T follicular helper cell (primary cell): ENCODE data around the gene PATZ1.

ENCODE experiments used
- DNase-seq: peaks from one replicate; pipeline ENCODE4 v3.0.0-alpha.2; 2020; ENCODE audit warnings: low read depth

PATZ1 gene

GRCh38 chr22:31282748-31283468 lies 63.2 kb downstream of the PATZ1 start:
- no peak for DNase-seq

- DNase-seq = no peak
Observed at GRCh38 chr22:31281733-31282132, 64.4 kb downstream of the PATZ1 start.

- DNase-seq = no peak
Observed at GRCh38 chr22:31279821-31280505, 66.2 kb downstream of the PATZ1 start.

GRCh38 chr22:31279327-31279669 lies 66.8 kb downstream of the PATZ1 start:
- DNase-seq = no peak

- peak; percentile 34 for DNase-seq
Observed at GRCh38 chr22:31278626-31279326, 67.4 kb downstream of the PATZ1 start.

GRCh38 chr22:31278151-31278621 lies 68.0 kb downstream of the PATZ1 start:
- DNase-seq = no peak

GRCh38 chr22:31277741-31278140 lies 68.4 kb downstream of the PATZ1 start:
- no peak for DNase-seq

GRCh38 chr22:31276426-31277167 lies 69.5 kb downstream of the PATZ1 start:
- no peak for DNase-seq
